Middle frontal gyrus (tissue), 1 donor: ENCODE data around the gene GOPC.
"Not testable (repeated sequence)": the region's sequence is repeated elsewhere in the genome, so short reads cannot be mapped to it uniquely, and the experiment has no call there.

Experiments used
- DNase-seq: peaks from one replicate; pipeline ENCODE4 v3.0.0-alpha.2; 2015; ENCODE audit warnings: low spot score; ENCODE audit errors: extremely low spot score

GOPC gene

GRCh38 chr6:117602151-117602898 lies at the start of gene GOPC:
GOPC (minus strand) TSS chr6:117602511; CDS start chr6:117602288, 223 bp downstream.
- peak; percentile 96 for DNase-seq

GRCh38 chr6:117651984-117652383 lies 49.7 kb upstream of the GOPC start:
- DNase-seq, result not testable (repeated sequence)

GRCh38 chr6:117642976-117643375 lies 40.7 kb upstream of the GOPC start:
- DNase-seq, result no peak

GRCh38 chr6:117637770-117638169 lies 35.5 kb upstream of the GOPC start:
- no peak for DNase-seq

- no peak for DNase-seq
Observed at GRCh38 chr6:117629119-117629660, 26.9 kb upstream of the GOPC start.

GRCh38 chr6:117627533-117627932 lies 25.2 kb upstream of the GOPC start:
- no peak for DNase-seq

GRCh38 chr6:117624869-117625481 lies 22.7 kb upstream of the GOPC start:
- DNase-seq, result no peak

- no peak for DNase-seq
Observed at GRCh38 chr6:117619178-117619577, 16.9 kb upstream of the GOPC start.

GRCh38 chr6:117617210-117618035 lies 15.1 kb upstream of the GOPC start:
- no peak for DNase-seq

- no peak for DNase-seq
Observed at GRCh38 chr6:117616391-117617209, 14.3 kb upstream of the GOPC start.

- no peak for DNase-seq
Observed at GRCh38 chr6:117615750-117616390, 13.6 kb upstream of the GOPC start.

GRCh38 chr6:117613920-117614560 lies 11.7 kb upstream of the GOPC start:
- DNase-seq, result no peak

GRCh38 chr6:117607511-117607910 lies 5.2 kb upstream of the GOPC start:
- DNase-seq, result no peak

GRCh38 chr6:117605169-117605826 lies 3.0 kb upstream of the GOPC start:
- DNase-seq, result peak; percentile 35

- DNase-seq, result no peak
Observed at GRCh38 chr6:117603821-117604220, 1.5 kb upstream of the GOPC start.

GRCh38 chr6:117602899-117603588 lies 733 bp upstream of the GOPC start:
- no peak for DNase-seq

GRCh38 chr6:117601811-117602150 lies 530 bp downstream of the GOPC start:
- DNase-seq, result no peak

GRCh38 chr6:117600008-117600743 lies 2.1 kb downstream of the GOPC start:
- DNase-seq, result no peak
